T-helper 2 cell treated with Interferon-gamma antibody and Interleukin-4, amounts not matched to agents 5 μg/mL and 100 μg/mL, for 36 hours (primary cell): ENCODE data around the gene SIAH1.
"Not testable (repeated sequence)": the region's sequence is repeated elsewhere in the genome, so short reads cannot be mapped to it uniquely, and the experiment has no call there.

Source experiments
- DNase-seq: peaks from one replicate; pipeline ENCODE4 v3.0.0; 2021; ENCODE audit warnings: low spot score
- H3K27ac Mint-ChIP-seq: one replicate; pipeline ENCODE4 v1.8.0; 2021; ENCODE audit warnings: mild to moderate bottlenecking, mixed read lengths
- H3K27me3 Mint-ChIP-seq: one replicate; pipeline ENCODE4 v1.8.0; 2021; ENCODE audit warnings: low read depth, mixed read lengths
- H3K36me3 Mint-ChIP-seq: one replicate; pipeline ENCODE4 v1.8.0; 2021; ENCODE audit warnings: low read depth, mixed read lengths
- H3K4me1 Mint-ChIP-seq: one replicate; pipeline ENCODE4 v1.8.0; 2021; ENCODE audit warnings: low read depth, mixed read lengths
- H3K4me3 Mint-ChIP-seq: one replicate; pipeline ENCODE4 v1.8.0; 2022; ENCODE audit warnings: mild to moderate bottlenecking, moderate library complexity, mixed read lengths
- H3K9me3 Mint-ChIP-seq: one replicate; pipeline ENCODE4 v1.8.0; 2021; ENCODE audit warnings: mixed read lengths

The SIAH1 gene

GRCh38 chr16:48367441-48368049, 17.7 kb downstream of the SIAH1 start:
- Mint-ChIP-seq H3K9me3 (no peaks in the 10 kb centered on the region), H3K4me3 (no peak overlapping the region), H3K27ac (peak overlapping the region; percentile 98), H3K27me3 (no peaks in the 10 kb centered on the region), H3K4me1 (peaks cover 42% of the 10 kb centered on the region), H3K36me3 (peaks cover 2% of the 10 kb centered on the region)
- no peak for DNase-seq

DNA sequence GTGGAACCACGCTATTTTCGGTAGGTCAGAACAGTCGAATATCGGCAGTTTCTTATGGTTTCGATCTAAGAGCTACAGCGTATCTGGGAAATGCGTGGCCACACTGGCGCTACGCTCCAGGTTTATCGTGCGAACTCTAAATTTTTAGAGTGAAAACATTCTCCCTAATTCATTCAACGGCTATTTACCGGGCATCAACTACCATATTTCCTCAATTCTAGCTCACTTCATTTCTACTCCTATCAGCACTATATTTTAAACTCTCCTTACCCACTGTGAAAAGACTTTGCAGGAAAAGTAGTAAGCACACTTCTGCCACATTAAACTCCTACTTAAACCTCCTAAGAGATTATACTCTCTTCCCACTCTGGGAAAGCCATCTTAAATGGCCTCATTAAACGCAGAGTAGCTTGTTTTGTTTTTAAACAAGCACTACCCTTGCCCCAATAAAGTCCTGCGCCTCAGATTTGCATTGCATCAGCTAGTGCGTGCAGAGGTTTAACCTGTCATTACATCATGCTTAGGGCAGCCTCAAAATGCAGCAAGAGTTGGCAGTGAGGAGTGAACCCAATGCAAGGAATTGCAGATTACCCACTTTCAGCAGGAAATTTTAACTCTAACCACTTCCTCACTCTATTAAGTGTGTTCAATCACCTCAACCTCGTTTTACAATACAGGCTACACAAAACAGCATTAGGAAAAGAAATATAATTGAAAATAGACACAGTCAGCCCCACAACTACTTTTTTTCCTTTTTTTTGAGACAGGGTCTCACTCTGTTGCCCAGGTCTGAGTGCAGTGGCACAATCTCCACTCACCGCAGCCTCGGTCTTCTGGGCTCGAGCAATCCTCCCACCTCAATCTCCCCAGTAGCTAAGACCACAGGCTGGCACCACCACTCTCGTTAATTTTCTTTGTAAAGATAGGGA, 18.8 kb downstream of the SIAH1 start:
- peak; percentile 47 for DNase-seq
- H3K9me3 Mint-ChIP-seq: no peaks in the 10 kb centered on the region
- H3K27ac Mint-ChIP-seq: peak overlapping the region; percentile 98
- H3K4me1 Mint-ChIP-seq: peaks cover 42% of the 10 kb centered on the region
- peak overlapping the region; percentile 91 for H3K4me3 Mint-ChIP-seq
- peaks cover 6% of the 10 kb centered on the region for H3K36me3 Mint-ChIP-seq
- H3K27me3 Mint-ChIP-seq: no peaks in the 10 kb centered on the region

DNA sequence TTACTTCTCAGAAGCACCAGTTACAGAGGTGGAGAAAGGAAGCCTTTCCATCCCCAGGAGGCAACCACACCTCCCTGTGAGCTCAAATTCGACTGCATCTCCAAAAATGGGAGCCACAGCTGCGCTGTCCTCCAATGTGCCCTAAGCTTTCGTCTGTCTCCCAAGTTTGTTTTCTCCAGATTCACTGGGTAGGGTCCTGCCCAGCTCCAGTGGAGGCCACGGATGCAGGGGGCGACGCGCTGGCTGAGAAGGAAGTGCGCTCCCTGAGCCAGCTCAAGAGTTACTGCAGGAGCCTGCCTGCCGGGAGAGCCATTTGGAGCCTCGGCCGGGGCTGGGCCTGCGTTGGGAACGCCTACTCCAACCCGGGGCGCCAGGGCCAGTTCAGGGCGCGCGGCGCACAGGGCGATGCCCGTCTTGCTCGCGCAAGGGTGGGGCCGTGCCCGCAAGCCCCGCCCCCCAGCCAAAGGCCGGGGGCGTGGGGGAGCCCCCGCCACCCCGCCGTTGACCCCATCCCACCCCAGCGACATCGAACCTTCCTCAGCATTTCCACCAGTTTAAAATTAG, 19.5 kb downstream of the SIAH1 start:
- Mint-ChIP-seq H3K27me3 (no peaks in the 10 kb centered on the region), H3K9me3 (no peaks in the 10 kb centered on the region), H3K36me3 (peaks cover 11% of the 10 kb centered on the region), H3K4me1 (peaks cover 42% of the 10 kb centered on the region), H3K4me3 (peak overlapping the region; percentile 91), H3K27ac (peak overlapping the region; percentile 98)
- DNase-seq: peak; percentile 87

- DNase-seq: no peak
- Mint-ChIP-seq H3K4me3 (peak overlapping the region; percentile 91), H3K27ac (peak overlapping the region; percentile 81), H3K27me3 (no peaks in the 10 kb centered on the region), H3K4me1 (peaks cover 43% of the 10 kb centered on the region), H3K36me3 (peaks cover 12% of the 10 kb centered on the region), H3K9me3 (no peaks in the 10 kb centered on the region)
These were observed 20.1 kb downstream of the SIAH1 start for GRCh38 chr16:48365025-48365600.

GRCh38 chr16:48361540-48362144, 23.6 kb downstream of the SIAH1 start:
- no peak for DNase-seq
- Mint-ChIP-seq H3K4me3 (no peak overlapping the region), H3K27me3 (no peaks in the 10 kb centered on the region), H3K4me1 (peaks cover 29% of the 10 kb centered on the region), H3K36me3 (peaks cover 12% of the 10 kb centered on the region), H3K9me3 (no peaks in the 10 kb centered on the region), H3K27ac (no peak overlapping the region)

GRCh38 chr16:48361012-48361411, 24.2 kb downstream of the SIAH1 start:
- Mint-ChIP-seq H3K27ac (no peak overlapping the region), H3K9me3 (no peaks in the 10 kb centered on the region), H3K4me3 (no peak overlapping the region), H3K4me1 (peaks cover 25% of the 10 kb centered on the region), H3K27me3 (no peaks in the 10 kb centered on the region), H3K36me3 (peaks cover 15% of the 10 kb centered on the region)
- DNase-seq: no peak

DNA sequence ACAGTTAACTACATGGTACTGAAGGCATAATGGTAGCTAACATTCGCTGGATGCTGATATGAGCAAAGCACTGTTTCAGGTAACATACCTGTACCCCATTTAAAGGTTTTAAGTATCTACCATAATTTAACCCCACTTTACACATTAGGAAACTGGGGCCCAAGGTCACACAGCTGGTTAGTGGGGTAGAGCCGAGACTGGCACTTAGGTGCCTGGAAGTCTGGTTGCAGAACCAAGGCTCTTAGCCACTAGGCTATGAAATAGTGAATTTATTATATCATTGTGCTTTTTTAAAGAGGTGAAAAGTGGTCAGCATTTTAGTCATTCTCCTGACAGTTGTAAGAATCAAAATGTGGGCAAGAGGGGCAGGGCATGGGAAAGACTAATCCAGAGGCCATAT, 25.2 kb downstream of the SIAH1 start:
- Mint-ChIP-seq H3K9me3 (no peaks in the 10 kb centered on the region), H3K36me3 (peaks cover 21% of the 10 kb centered on the region), H3K4me1 (peaks cover 19% of the 10 kb centered on the region), H3K4me3 (no peak overlapping the region), H3K27ac (no peak overlapping the region), H3K27me3 (no peaks in the 10 kb centered on the region)
- DNase-seq: no peak

- Mint-ChIP-seq H3K9me3 (no peaks in the 10 kb centered on the region), H3K4me1 (peaks cover 20% of the 10 kb centered on the region), H3K36me3 (peaks cover 32% of the 10 kb centered on the region), H3K27me3 (no peaks in the 10 kb centered on the region), H3K27ac (no peak overlapping the region), H3K4me3 (no peak overlapping the region)
- no peak for DNase-seq
These were observed 26.8 kb downstream of the SIAH1 start for GRCh38 chr16:48358419-48358818.

DNA sequence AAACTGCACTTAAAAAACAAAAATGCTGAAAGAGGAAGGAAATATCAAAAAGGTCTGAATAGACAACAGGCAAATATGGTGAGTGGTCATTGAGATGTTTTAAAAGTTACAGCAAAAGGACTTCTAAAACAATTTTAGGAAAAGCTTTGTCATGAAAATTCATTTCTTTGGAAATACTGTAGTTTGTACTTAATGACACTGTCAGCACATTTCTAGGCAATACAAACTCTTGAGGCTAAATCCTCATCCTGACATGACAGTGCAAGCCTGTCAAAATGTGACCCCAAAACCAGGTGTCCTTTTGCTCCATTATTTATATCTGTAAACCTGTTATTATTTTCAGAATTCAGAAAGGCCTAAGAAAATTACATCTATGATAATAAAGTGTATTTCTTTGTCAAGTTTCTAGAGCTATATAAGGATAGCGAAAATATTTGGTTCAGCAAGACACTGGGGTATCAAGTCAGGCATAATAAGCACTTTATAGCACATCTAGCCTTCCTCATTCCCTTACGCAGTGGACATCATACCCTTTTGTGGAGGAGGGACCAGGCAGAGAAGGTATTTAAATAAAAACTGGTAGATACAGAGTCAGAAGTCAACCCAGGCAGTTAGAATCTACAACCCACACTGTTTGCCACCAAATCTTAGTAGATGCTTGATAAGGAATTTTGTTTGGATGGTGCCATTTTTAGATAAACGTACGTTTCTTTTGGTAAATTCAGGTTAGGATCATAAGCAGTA, 28.4 kb downstream of the SIAH1 start:
- Mint-ChIP-seq H3K27me3 (no peaks in the 10 kb centered on the region), H3K4me1 (peaks cover 16% of the 10 kb centered on the region), H3K36me3 (peaks cover 32% of the 10 kb centered on the region), H3K27ac (no peak overlapping the region), H3K4me3 (no peak overlapping the region), H3K9me3 (no peaks in the 10 kb centered on the region)
- no peak for DNase-seq

DNA sequence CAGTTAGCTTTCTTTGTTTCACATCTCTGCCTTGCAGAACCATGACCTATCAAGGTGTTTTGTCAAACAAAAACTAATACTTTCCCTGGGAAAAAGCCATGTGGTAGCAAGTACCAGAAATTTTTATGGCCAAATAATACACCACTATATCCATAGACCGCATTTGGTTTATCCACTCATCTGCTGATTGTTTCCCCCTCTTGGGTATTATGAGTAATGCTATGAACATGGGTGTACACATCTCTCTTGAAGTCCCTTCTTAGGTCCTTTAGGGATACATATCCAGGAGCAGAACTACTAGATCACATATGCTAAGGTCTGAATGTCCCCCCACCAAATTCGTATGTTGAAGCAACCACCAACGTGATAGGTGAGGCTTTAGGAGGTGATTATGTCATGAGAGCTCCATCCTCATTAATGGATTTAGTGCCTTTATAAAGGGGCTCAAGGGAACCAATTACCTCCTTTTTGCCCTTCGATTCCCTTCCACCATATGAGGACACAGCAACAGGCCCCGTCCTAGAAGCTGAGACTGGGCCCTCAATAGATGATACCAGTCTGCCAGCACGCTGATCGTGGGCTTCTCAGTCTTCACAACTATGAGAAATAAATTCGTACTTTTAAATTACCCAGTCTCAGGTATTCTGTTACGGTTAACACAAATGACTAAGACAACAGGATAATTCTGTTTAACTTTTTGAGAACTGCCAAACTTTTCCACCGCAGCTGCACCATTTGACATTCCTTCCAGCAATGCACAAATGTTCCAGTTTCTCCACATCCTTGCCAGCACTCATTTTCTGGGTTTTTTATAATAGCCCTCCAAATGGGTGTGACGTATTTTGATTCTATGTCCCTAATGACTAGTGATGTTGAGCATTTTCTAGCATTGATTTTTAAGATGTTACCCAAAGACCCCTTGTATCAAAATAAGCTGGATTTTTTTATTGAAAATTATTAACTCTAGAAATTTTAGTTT, 30.0 kb downstream of the SIAH1 start:
- no peaks in the 10 kb centered on the region for H3K9me3 Mint-ChIP-seq
- no peak overlapping the region for H3K27ac Mint-ChIP-seq
- no peak for DNase-seq
- no peak overlapping the region for H3K4me3 Mint-ChIP-seq
- H3K27me3 Mint-ChIP-seq: no peaks in the 10 kb centered on the region
- peaks cover 30% of the 10 kb centered on the region for H3K36me3 Mint-ChIP-seq
- peaks cover 13% of the 10 kb centered on the region for H3K4me1 Mint-ChIP-seq

DNA sequence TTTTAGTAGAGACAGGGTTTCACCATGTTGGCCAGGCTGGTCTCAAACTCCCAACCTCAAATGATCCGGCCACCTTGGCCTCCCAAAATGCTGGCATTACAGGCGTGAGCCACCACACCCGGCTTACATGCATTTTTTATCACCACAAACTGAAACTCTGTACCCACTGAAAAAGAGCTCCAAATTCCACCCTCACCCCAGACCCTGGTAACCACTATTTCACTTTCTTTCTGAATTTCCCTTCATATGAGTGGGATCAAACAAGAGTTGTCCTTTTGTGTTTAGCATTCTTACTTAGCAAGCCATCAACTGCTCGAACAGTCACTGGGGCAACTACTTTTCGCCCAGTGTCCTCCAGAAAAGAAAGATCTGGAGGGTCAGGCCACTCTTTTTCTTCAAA, 30.8 kb downstream of the SIAH1 start:
- peaks cover 31% of the 10 kb centered on the region for H3K36me3 Mint-ChIP-seq
- peaks cover 13% of the 10 kb centered on the region for H3K4me1 Mint-ChIP-seq
- H3K9me3 Mint-ChIP-seq, H3K27ac Mint-ChIP-seq, H3K27me3 Mint-ChIP-seq, H3K4me3 Mint-ChIP-seq: not testable (repeated sequence)
- DNase-seq: peak; percentile 13

DNA sequence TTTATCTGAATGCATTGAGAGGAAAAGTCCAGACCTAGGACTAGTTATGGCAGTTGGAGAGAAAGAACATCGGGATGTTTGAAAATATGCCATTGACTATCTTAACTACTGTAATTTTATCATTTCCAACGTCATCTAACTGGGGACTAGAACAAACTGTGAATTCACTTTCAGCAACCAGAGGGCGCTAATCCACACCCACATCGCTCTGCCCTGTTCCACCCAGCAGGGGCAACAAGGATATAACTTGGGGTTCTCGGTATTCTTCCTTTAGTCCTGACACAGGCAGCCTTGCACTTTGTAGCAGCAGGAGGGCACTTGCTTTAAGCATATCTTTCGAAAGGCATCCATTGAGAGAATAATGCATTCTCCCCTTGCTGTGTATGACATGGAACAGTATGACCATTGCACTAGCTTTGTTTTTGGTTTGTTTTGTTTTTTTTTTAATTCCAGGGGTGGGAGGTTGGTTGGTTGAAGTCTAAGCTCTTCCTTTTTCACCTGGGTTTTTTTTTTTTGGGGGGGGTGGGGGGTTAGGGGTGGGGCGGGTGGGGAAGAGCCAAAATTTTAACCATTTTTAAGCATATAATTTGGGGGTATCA, 31.5 kb downstream of the SIAH1 start:
- H3K4me1 Mint-ChIP-seq: peaks cover 13% of the 10 kb centered on the region
- H3K4me3 Mint-ChIP-seq: no peak overlapping the region
- H3K36me3 Mint-ChIP-seq: peaks cover 35% of the 10 kb centered on the region
- peak; percentile 60 for DNase-seq
- no peaks in the 10 kb centered on the region for H3K27me3 Mint-ChIP-seq
- H3K9me3 Mint-ChIP-seq: no peaks in the 10 kb centered on the region
- H3K27ac Mint-ChIP-seq: peak overlapping the region; percentile 5
